ENCODE measurements around the gene PLCB3. TPM values are rescaled to one million over a fixed set of nuclear protein-coding genes. Genes with fewer than 3 reads are reported as not detected.

The PLCB3 gene
- total and polyA plus RNA-seq, 2 donors (not counting 3 experiments of a cell fraction or from before 2014, with no cell fraction given) = 32.3 to 61.1 TPM

GRCh38 chr11:64210301-64211020, 40.9 kb upstream of the PLCB3 start:
- no peak overlapping the region for H3K4me3 ChIP-seq (replicated peaks in 1 of 3; ENCODE audit: insufficient read depth in 1 of 3, low read depth in 1 of 3, low read length in 3 of 3)
- no TSS peak for BruUV-seq (replicated peaks)
- H3K4me2 ChIP-seq (ENCODE audit: insufficient read depth, low read length) = no peak overlapping the region
- dilution Hi-C loops (cut with MboI; ENCODE audit: extremely low pct_ligation_motif_present, low sequenced_read_pairs) (no loop called here), intact Hi-C loops (cut with micrococcal nuclease) (no loop called here)
- TF ChIP-seq JUN (IDR thresholded peaks at IDR 0.05; ENCODE audit: borderline replicate concordance, insufficient read depth, insufficient read length, low read depth) (no peak), EZH2 (IDR thresholded peaks at IDR 0.05; ENCODE audit: borderline replicate concordance, low read depth, low read length, severe bottlenecking) (no peak), POLR2AphosphoS5 (IDR thresholded peaks at IDR 0.05; ENCODE audit: insufficient read depth, low read depth, low read length) (no peak), POLR2A (IDR thresholded peaks at IDR 0.05; ENCODE audit: low read depth, low read length) (no peak), MYC (IDR thresholded peaks at IDR 0.05; ENCODE audit: low read depth, low read length) (no peak), GATA2 (IDR thresholded peaks at IDR 0.05; ENCODE audit: insufficient read depth, insufficient read length, low read depth, low read length) (no peak), FOS (IDR thresholded peaks at IDR 0.05; ENCODE audit: borderline replicate concordance, insufficient read depth, low read length) (no peak), MAX (IDR thresholded peaks at IDR 0.05; ENCODE audit: insufficient read depth, insufficient read length) (no peak)
- TF ChIP-seq, protein P1, sequence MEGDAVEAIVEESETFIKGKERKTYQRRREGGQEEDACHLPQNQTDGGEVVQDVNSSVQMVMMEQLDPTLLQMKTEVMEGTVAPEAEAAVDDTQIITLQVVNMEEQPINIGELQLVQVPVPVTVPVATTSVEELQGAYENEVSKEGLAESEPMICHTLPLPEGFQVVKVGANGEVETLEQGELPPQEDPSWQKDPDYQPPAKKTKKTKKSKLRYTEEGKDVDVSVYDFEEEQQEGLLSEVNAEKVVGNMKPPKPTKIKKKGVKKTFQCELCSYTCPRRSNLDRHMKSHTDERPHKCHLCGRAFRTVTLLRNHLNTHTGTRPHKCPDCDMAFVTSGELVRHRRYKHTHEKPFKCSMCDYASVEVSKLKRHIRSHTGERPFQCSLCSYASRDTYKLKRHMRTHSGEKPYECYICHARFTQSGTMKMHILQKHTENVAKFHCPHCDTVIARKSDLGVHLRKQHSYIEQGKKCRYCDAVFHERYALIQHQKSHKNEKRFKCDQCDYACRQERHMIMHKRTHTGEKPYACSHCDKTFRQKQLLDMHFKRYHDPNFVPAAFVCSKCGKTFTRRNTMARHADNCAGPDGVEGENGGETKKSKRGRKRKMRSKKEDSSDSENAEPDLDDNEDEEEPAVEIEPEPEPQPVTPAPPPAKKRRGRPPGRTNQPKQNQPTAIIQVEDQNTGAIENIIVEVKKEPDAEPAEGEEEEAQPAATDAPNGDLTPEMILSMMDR (IDR thresholded peaks at IDR 0.05; ENCODE audit: extremely low read depth in 1 of 2, insufficient read depth in 1 of 2, low read depth in 1 of 2, low read length in 2 of 2) = no peak
- H3K36me3 ChIP-seq (ENCODE audit: control insufficient read depth in 2 of 2, extremely low read depth in 1 of 2, insufficient read depth in 2 of 2, low read length in 2 of 2) = peaks cover 0 to 7% of the 10 kb centered on the region in 2 experiments
- H4K20me1 ChIP-seq (replicated peaks; ENCODE audit: control insufficient read depth, extremely low read depth, insufficient read depth, low read length) = no peaks in the 10 kb centered on the region
- no peak overlapping the region for H3K27ac ChIP-seq (ENCODE audit: insufficient read depth, low read depth, low read length)
- H2AFZ ChIP-seq (ENCODE audit: low read depth, low read length) = no peak overlapping the region
- H3K4me1 ChIP-seq (ENCODE audit: control insufficient read depth, extremely low read depth, insufficient read depth, low read length) = peaks cover 34% of the 10 kb centered on the region
- H3K27me3 ChIP-seq (ENCODE audit: control insufficient read depth in 2 of 2, insufficient read depth in 2 of 2, low read length in 2 of 2) = no peaks in the 10 kb centered on the region
- no peak for FAIRE-seq
- H3K9me3 ChIP-seq (replicated peaks; ENCODE audit: control insufficient read depth, insufficient read depth, low read length) = no peaks in the 10 kb centered on the region
- H3K79me2 ChIP-seq (ENCODE audit: control insufficient read depth, insufficient read depth, low read length) = peaks cover 12% of the 10 kb centered on the region
- ChIA-PET CTCF (interaction anchor here (11.5 kb wide), 1 partner anchor 93 kb away, joined by 413 read pairs; the partner anchor contains the start of genes CATSPERZ and ESRRA), POLR2A (no interaction called here)
- no peaks in the 10 kb centered on the region for H3K9me1 ChIP-seq (replicated peaks; ENCODE audit: control insufficient read depth, extremely low read depth, insufficient read depth, low read length)
- DNase-seq (ENCODE audit: low read depth, low spot score) = no peak
- no peak overlapping the region for H3K9ac ChIP-seq (replicated peaks; ENCODE audit: extremely low read depth, insufficient read depth, low read length)

Data from endothelial cell of umbilical vein (primary cell).